ENCODE measurements around the gene PGP. TPM values are rescaled to one million over a fixed set of nuclear protein-coding genes. Genes with fewer than 3 reads are reported as not detected.

PGP gene
- total RNA-seq, 1 donor: 14.1 TPM

DNA sequence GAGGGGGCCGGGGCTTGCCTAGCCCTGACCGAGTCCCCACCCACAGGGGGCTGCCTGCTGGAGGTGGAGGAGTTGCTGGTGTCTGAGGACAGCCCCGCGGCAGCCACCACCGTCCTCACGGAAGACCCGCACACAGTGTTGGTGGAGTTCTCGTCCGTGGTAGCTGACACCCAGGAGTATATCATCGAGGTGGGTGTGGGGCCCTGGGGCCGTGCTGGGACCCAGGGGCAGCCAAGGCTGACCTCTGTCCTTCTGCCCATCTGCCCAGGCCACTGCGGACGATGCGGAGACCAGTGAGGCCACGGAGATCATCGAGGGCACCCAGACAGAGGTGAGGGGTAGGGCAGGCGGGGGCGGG lies 20.2 kb upstream of the PGP start:
- no peak for DNase-seq (ENCODE audit: insufficient read length, low spot score, missing footprints)
- Histone ChIP-seq H3K27ac (ENCODE audit: low read depth, low read length) (no peak overlapping the region), H4K20me1 (ENCODE audit: insufficient read depth, low read length) (peaks cover 25% of the 10 kb centered on the region), H3K79me2 (ENCODE audit: insufficient read depth, low read length) (peaks cover 3% of the 10 kb centered on the region), H2AFZ (ENCODE audit: low read length) (no peak overlapping the region), H3K4me3 (ENCODE audit: insufficient read depth, low read length) (no peak overlapping the region), H3K4me1 (ENCODE audit: insufficient read depth, low read length) (peaks cover 6% of the 10 kb centered on the region), H3K27me3 (ENCODE audit: insufficient read depth, low read length) (peaks cover 13% of the 10 kb centered on the region), H3K9me3 (ENCODE audit: low read depth, low read length) (no peaks in the 10 kb centered on the region), H3K4me2 (ENCODE audit: insufficient read depth, low read length) (no peak overlapping the region), H3K36me3 (ENCODE audit: insufficient read depth, low read length) (peaks cover 27% of the 10 kb centered on the region)
- TF ChIP-seq, protein P1, sequence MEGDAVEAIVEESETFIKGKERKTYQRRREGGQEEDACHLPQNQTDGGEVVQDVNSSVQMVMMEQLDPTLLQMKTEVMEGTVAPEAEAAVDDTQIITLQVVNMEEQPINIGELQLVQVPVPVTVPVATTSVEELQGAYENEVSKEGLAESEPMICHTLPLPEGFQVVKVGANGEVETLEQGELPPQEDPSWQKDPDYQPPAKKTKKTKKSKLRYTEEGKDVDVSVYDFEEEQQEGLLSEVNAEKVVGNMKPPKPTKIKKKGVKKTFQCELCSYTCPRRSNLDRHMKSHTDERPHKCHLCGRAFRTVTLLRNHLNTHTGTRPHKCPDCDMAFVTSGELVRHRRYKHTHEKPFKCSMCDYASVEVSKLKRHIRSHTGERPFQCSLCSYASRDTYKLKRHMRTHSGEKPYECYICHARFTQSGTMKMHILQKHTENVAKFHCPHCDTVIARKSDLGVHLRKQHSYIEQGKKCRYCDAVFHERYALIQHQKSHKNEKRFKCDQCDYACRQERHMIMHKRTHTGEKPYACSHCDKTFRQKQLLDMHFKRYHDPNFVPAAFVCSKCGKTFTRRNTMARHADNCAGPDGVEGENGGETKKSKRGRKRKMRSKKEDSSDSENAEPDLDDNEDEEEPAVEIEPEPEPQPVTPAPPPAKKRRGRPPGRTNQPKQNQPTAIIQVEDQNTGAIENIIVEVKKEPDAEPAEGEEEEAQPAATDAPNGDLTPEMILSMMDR (IDR thresholded peaks at IDR 0.05; ENCODE audit: extremely low read depth, low read depth, low read length): no peak

DNA sequence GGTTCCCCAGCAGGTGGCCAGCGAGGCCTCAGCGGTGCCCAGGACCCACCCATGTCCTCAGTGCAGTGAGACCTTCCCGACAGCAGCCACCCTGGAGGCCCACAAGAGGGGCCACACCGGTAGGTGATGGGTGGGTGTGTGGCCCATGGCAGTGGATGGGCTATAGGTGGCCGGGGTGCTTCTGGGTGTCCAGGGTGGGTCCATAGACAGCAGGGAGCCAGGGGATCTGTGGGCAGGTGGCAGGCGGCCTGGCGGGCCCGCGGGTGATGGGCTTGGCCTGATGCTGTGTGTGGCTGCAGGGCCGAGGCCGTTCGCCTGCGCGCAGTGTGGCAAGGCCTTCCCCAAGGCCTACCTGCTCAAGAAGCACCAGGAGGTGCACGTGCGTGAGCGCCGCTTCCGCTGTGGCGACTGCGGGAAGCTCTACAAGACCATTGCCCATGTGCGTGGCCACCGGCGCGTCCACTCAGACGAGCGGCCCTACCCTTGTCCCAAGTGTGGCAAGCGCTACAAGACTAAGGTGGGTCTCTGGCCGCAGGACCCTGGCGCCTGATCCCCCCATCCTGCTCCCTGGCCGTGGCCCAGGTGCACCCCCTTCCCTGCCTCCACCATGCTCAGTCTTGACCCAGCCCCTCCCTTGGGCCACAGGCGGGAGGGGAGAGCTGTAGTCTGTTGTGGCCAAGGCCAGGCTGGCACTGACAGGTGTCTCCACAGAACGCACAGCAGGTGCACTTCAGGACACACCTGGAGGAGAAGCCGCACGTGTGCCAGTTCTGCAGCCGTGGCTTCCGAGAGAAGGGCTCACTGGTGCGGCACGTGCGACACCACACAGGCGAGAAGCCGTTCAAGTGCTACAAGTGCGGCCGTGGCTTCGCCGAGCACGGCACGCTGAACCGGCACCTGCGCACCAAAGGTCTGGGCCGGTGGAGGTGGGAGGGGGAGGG lies 19.5 kb upstream of the PGP start:
- peaks cover 6% of the 10 kb centered on the region for H3K4me1 ChIP-seq (ENCODE audit: insufficient read depth, low read length)
- no peak overlapping the region for H3K27ac ChIP-seq (ENCODE audit: low read depth, low read length)
- H3K9me3 ChIP-seq (ENCODE audit: low read depth, low read length): no peaks in the 10 kb centered on the region
- no peak for DNase-seq (ENCODE audit: insufficient read length, low spot score, missing footprints)
- TF ChIP-seq, protein P1 (IDR thresholded peaks at IDR 0.05; ENCODE audit: extremely low read depth, low read depth, low read length): no peak
- H3K4me2 ChIP-seq (ENCODE audit: insufficient read depth, low read length): no peak overlapping the region
- H2AFZ ChIP-seq (ENCODE audit: low read length): no peak overlapping the region
- H4K20me1 ChIP-seq (ENCODE audit: insufficient read depth, low read length): peaks cover 30% of the 10 kb centered on the region
- peaks cover 33% of the 10 kb centered on the region for H3K36me3 ChIP-seq (ENCODE audit: insufficient read depth, low read length)
- no peak overlapping the region for H3K4me3 ChIP-seq (ENCODE audit: insufficient read depth, low read length)
- H3K79me2 ChIP-seq (ENCODE audit: insufficient read depth, low read length): peaks cover 9% of the 10 kb centered on the region
- peaks cover 13% of the 10 kb centered on the region for H3K27me3 ChIP-seq (ENCODE audit: insufficient read depth, low read length)

DNA sequence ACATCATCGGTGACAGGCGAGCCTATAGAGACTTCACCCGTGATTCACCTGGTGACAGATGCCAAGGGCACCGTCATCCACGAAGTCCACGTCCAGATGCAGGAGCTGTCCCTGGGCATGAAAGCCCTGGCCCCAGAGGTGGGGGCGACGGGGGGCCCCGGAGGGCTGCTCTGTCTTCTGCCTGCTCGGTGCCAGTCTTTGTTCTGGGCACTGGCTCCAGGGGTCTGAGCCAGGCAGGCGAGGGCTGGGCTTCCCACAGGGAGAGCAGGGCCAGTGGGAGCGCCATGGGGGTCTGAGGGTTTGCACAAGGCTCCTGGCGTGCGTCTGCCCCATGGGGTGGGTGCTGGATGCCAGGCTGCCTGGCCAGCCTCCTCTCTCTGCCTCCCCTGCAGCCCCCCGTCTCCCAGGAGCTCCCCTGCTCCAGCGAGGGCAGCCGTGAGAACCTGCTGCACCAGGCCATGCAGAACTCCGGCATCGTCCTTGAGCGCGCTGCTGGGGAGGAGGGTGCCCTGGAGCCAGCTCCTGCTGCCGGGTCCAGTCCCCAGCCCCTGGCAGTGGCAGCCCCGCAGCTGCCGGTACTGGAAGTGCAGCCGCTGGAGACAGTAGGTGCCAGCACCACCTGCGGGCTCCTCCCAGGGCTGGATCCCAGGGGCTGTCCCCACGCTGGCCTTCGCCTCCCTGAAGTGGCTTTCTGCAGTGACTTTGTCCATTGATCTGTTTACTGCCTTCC lies 18.6 kb upstream of the PGP start:
- Histone ChIP-seq H3K9me3 (ENCODE audit: low read depth, low read length) (no peaks in the 10 kb centered on the region), H3K27me3 (ENCODE audit: insufficient read depth, low read length) (peaks cover 13% of the 10 kb centered on the region), H3K4me1 (ENCODE audit: insufficient read depth, low read length) (peaks cover 6% of the 10 kb centered on the region), H3K4me2 (ENCODE audit: insufficient read depth, low read length) (no peak overlapping the region), H2AFZ (ENCODE audit: low read length) (no peak overlapping the region), H3K36me3 (ENCODE audit: insufficient read depth, low read length) (peaks cover 42% of the 10 kb centered on the region), H3K4me3 (ENCODE audit: insufficient read depth, low read length) (no peak overlapping the region), H3K79me2 (ENCODE audit: insufficient read depth, low read length) (peaks cover 19% of the 10 kb centered on the region), H3K27ac (ENCODE audit: low read depth, low read length) (no peak overlapping the region), H4K20me1 (ENCODE audit: insufficient read depth, low read length) (peaks cover 38% of the 10 kb centered on the region)
- no peak for DNase-seq (ENCODE audit: insufficient read length, low spot score, missing footprints)
- TF ChIP-seq, protein P1 (IDR thresholded peaks at IDR 0.05; ENCODE audit: extremely low read depth, low read depth, low read length): no peak

Data from osteoblast (primary cell).